Panc1 (cell line): ENCODE data around the gene NAPG. TPM values are rescaled to one million over a fixed set of nuclear protein-coding genes. Genes with fewer than 3 reads are reported as not detected.

Experiments used
- ATAC-seq: fragments of 200-7000 bp; cut with Tn5 transposase; 2 replicates; pipeline ENCODE4 v1.9.1; 2020; ENCODE audit warnings: mild to moderate bottlenecking, moderate library complexity
- BruUV-seq: library from RNA; stranded (reverse); fragments of 400-500 nt; replicated peaks from 2 replicates; lab custom pipeline; 2021; lab: Mats Ljungman, UMichigan
- CTCF ChIA-PET: fragments of 300-600 bp; sonication (Branson Sonifier 250); formaldehyde crosslinking; loops from one replicate; lab custom pipeline; 2022; ENCODE audit warnings: antibody characterized with exemption; lab: Charles Lee
- POLR2A ChIA-PET: fragments of 300-600 bp; sonication (Branson Sonifier 250); formaldehyde crosslinking; loops from one replicate; lab custom pipeline; 2022; ENCODE audit warnings: antibody characterized with exemption; lab: Charles Lee
- DNase-seq: peaks from one replicate; pipeline ENCODE4 v3.0.0-alpha.2; 2010; ENCODE audit warnings: low read depth, low spot score
- H3K27ac ChIP-seq: 2 replicates; pipeline ENCODE4 v1.5.1; 2011; ENCODE audit warnings: mild to moderate bottlenecking, low read length, inconsistent platforms
- H3K27me3 ChIP-seq: fragments of 200-500 bp; sonication (Bioruptor generic); 2 replicates; pipeline ENCODE4 v1.6.0; 2014; ENCODE audit warnings: low read length, inconsistent platforms; ENCODE audit not compliant: control insufficient read depth, insufficient read depth
- H3K36me3 ChIP-seq: fragments of 200-500 bp; sonication (Bioruptor generic); 2 replicates; pipeline ENCODE4 v1.5.1; 2014; ENCODE audit warnings: inconsistent platforms, mild to moderate bottlenecking, low read length, moderate library complexity; ENCODE audit not compliant: control insufficient read depth, insufficient read depth
- H3K4me1 ChIP-seq: 2 replicates; pipeline ENCODE4 v1.5.1; 2011; ENCODE audit warnings: inconsistent platforms, mild to moderate bottlenecking, low read length, moderate library complexity; ENCODE audit not compliant: control insufficient read depth, insufficient read depth
- H3K4me3 ChIP-seq, 2 experiments: 2 replicates each; pipeline ENCODE4 v1.5.1; 2011 to 2012; ENCODE audit warnings: low read depth in 2 of 2, low read length in 2 of 2, mild to moderate bottlenecking in 2 of 2, inconsistent platforms in 1 of 2, moderate library complexity in 1 of 2
- H3K9me3 ChIP-seq: fragments of 200-500 bp; sonication (Bioruptor generic); 2 replicates; pipeline ENCODE4 v1.5.1; 2014; ENCODE audit warnings: low read depth, mild to moderate bottlenecking, inconsistent platforms, low read length, moderate library complexity; ENCODE audit not compliant: control insufficient read depth, insufficient read depth
- CTCF ChIP-seq: fragments of 450-650 bp; IDR thresholded peaks from 2 replicates; pipeline ENCODE4 v1.5.1; 2017; ENCODE audit warnings: mild to moderate bottlenecking
- POLR2AphosphoS5 ChIP-seq: IDR thresholded peaks from 2 replicates; pipeline ENCODE4 v1.6.1; 2012; ENCODE audit warnings: mild to moderate bottlenecking, low read depth, low read length, moderate library complexity
- REST ChIP-seq, 2 experiments: IDR thresholded peaks; 2 replicates each; pipeline ENCODE4 v1.6.1; 2011 to 2012; ENCODE audit warnings: low read depth in 2 of 2, control low read depth in 1 of 2, low read length in 1 of 2, mild to moderate bottlenecking in 1 of 2, moderate library complexity in 1 of 2; ENCODE audit not compliant: insufficient read depth in 1 of 2
- SIN3A ChIP-seq: IDR thresholded peaks from 2 replicates; pipeline ENCODE4 v1.6.1; 2012; ENCODE audit warnings: low read depth, mild to moderate bottlenecking, low read length, moderate library complexity, borderline replicate concordance; ENCODE audit not compliant: insufficient read depth
- TCF7L2 ChIP-seq: IDR thresholded peaks from 2 replicates; pipeline ENCODE4 v1.6.1; 2011; ENCODE audit warnings: mild to moderate bottlenecking, low read depth, low read length, inconsistent platforms
- in situ Hi-C: cut with HindIII; loops from 2 replicates; pipeline ENCODE4 v1.10.0; 2016; ENCODE audit warnings: low sequenced_read_pairs, low pct_unique_long_range_greater_than_20kb
- intact Hi-C: fragments of 100-400 bp; cut with micrococcal nuclease; formaldehyde crosslinking; loops from one replicate; pipeline ENCODE4 v1.10.0; 2022; ENCODE audit not compliant: unreplicated experiment
- total RNA-seq: library from RNA; stranded (reverse); gene quantifications from one replicate; pipeline ENCODE4 v1.2.1, GENCODE V29; 2021; ENCODE audit not compliant: unreplicated experiment

Gene NAPG
- total RNA-seq, 1 experiment from 2014 or later: 27.8 TPM

GRCh38 chr18:10486362-10486761 lies 39.5 kb upstream of the NAPG start:
- no peak for TF ChIP-seq REST (IDR thresholded peaks at IDR 0.05; ENCODE audit: insufficient read depth in 1 of 2, low read depth in 2 of 2, low read length in 1 of 2)
- TF ChIP-seq POLR2AphosphoS5: no peak
- TF ChIP-seq TCF7L2: no peak
- no peak for TF ChIP-seq SIN3A
- no peak for TF ChIP-seq CTCF
- ATAC-seq: no peak
- no peaks in the 10 kb centered on the region for H3K4me1 ChIP-seq
- no peak for DNase-seq
- ChIA-PET CTCF (no interaction called here), POLR2A (no interaction called here)
- H3K36me3 ChIP-seq: no peaks in the 10 kb centered on the region
- in situ Hi-C loops (no loop called here), intact Hi-C loops (no loop called here)
- H3K27ac ChIP-seq: no peak overlapping the region
- BruUV-seq: no TSS peak
- H3K27me3 ChIP-seq: no peaks in the 10 kb centered on the region
- no peaks in the 10 kb centered on the region for H3K9me3 ChIP-seq
- no peak overlapping the region for H3K4me3 ChIP-seq

GRCh38 chr18:10487154-10487553 lies 38.7 kb upstream of the NAPG start:
- in situ Hi-C loops: no loop called here
- H3K36me3 ChIP-seq: no peaks in the 10 kb centered on the region
- ChIA-PET CTCF (no interaction called here), POLR2A (no interaction called here)
- no peak for DNase-seq
- H3K27ac ChIP-seq: no peak overlapping the region
- H3K9me3 ChIP-seq: no peaks in the 10 kb centered on the region
- H3K27me3 ChIP-seq: no peaks in the 10 kb centered on the region
- no peak for ATAC-seq
- intact Hi-C loops: no loop called here
- TF ChIP-seq SIN3A: no peak
- TF ChIP-seq CTCF: no peak
- TF ChIP-seq TCF7L2: no peak
- no peak for TF ChIP-seq POLR2AphosphoS5
- no peak for TF ChIP-seq REST (IDR thresholded peaks at IDR 0.05; ENCODE audit: insufficient read depth in 1 of 2, low read depth in 2 of 2, low read length in 1 of 2)
- BruUV-seq: no TSS peak
- H3K4me1 ChIP-seq: no peaks in the 10 kb centered on the region
- H3K4me3 ChIP-seq: no peak overlapping the region
